Loucy (cell line): ENCODE data around the gene USP34.

ENCODE experiments used
- H2AFZ ChIP-seq: fragments of 200-600 bp; sonication (generic); 2 replicates; pipeline ENCODE4 v1.6.0; 2016; ENCODE audit warnings: antibody characterized with exemption, mild to moderate bottlenecking, low read length, moderate library complexity
- H3F3A ChIP-seq: fragments of 200-600 bp; 2 replicates; pipeline ENCODE4 v1.6.0; 2016; ENCODE audit warnings: antibody characterized with exemption, low read depth, mild to moderate bottlenecking
- H3K27me3 ChIP-seq: fragments of 200-600 bp; sonication (generic); 2 replicates; pipeline ENCODE4 v1.6.1; 2014; ENCODE audit warnings: low read length, mild to moderate bottlenecking; ENCODE audit not compliant: insufficient read depth, poor library complexity, severe bottlenecking
- H3K36me3 ChIP-seq: fragments of 200-600 bp; sonication (generic); 2 replicates; pipeline ENCODE4 v1.6.1; 2016; ENCODE audit warnings: low read length; ENCODE audit not compliant: insufficient read depth
- H3K4me1 ChIP-seq: fragments of 200-600 bp; sonication (generic); 2 replicates; pipeline ENCODE4 v1.5.1; 2014; ENCODE audit warnings: low read length, mild to moderate bottlenecking; ENCODE audit not compliant: insufficient read depth, poor library complexity, severe bottlenecking
- H3K4me2 ChIP-seq: fragments of 200-600 bp; sonication (generic); 2 replicates; pipeline ENCODE4 v1.6.0; 2014; ENCODE audit warnings: antibody characterized with exemption, low read length, low read depth, mild to moderate bottlenecking; ENCODE audit not compliant: poor library complexity, severe bottlenecking
- H3K4me3 ChIP-seq: fragments of 200-600 bp; sonication (generic); 2 replicates; pipeline ENCODE4 v1.5.1; 2014; ENCODE audit warnings: low read length, mild to moderate bottlenecking, mixed read lengths; ENCODE audit not compliant: poor library complexity, severe bottlenecking
- H3K79me2 ChIP-seq: fragments of 200-600 bp; sonication (generic); 2 replicates; pipeline ENCODE4 v1.6.1; 2014; ENCODE audit warnings: low read length; ENCODE audit not compliant: insufficient read depth
- H3K9ac ChIP-seq: fragments of 200-600 bp; sonication (generic); 2 replicates; pipeline ENCODE4 v1.6.0; 2014; ENCODE audit warnings: mild to moderate bottlenecking, low read depth, low read length, moderate library complexity; ENCODE audit not compliant: poor library complexity, severe bottlenecking
- H3K9me2 ChIP-seq: fragments of 200-600 bp; sonication (generic); replicated peaks from 2 replicates; pipeline ENCODE4 v1.6.1; 2016; ENCODE audit warnings: low read depth, low read length, mixed read lengths
- H3K9me3 ChIP-seq: fragments of 200-600 bp; sonication (generic); 2 replicates; pipeline ENCODE4 v1.6.1; 2014; ENCODE audit warnings: mild to moderate bottlenecking, antibody characterized with exemption, low read length, low read depth; ENCODE audit not compliant: insufficient read depth
- H4K20me1 ChIP-seq: fragments of 200-600 bp; sonication (generic); 2 replicates; pipeline ENCODE4 v1.6.0; 2014; ENCODE audit warnings: antibody characterized with exemption, low read length, mild to moderate bottlenecking; ENCODE audit not compliant: insufficient read depth, poor library complexity, severe bottlenecking
- EZH2phosphoT487 ChIP-seq: fragments of 200-600 bp; IDR thresholded peaks from 2 replicates; pipeline ENCODE4 v1.6.1; 2018; ENCODE audit warnings: antibody characterized with exemption, mild to moderate bottlenecking, moderate library complexity, borderline replicate concordance
- TF ChIP-seq, protein P1 (sequence below): fragments of 200-600 bp; sonication (generic); conservative IDR thresholded peaks from 2 replicates; pipeline ENCODE4 v1.5.1; 2014; ENCODE audit warnings: mild to moderate bottlenecking, antibody characterized with exemption, low read length

Gene USP34

DNA sequence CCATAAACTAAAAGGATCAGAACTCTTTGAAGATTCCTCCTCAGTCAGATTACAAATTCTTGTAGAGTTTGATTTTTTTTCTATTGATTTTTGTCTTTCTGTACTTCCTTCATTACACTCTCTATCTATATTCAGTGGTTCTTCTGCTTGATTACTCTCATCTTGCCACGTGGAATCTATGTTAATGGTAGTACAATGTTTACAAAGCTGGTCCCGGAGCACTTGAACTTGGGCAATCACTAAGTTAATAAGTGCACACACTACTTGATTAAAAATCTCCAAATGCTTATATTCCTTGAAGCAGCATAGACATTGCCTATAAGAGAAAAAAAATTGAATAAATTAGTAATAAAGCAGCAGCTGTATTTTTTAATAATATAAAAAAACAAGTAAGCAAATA lies 65.1 kb downstream of the USP34 start:
- no peak overlapping the region for H3K4me3 ChIP-seq
- H3K9me2 ChIP-seq: no peaks in the 10 kb centered on the region
- peaks cover 7% of the 10 kb centered on the region for H4K20me1 ChIP-seq
- H3K4me2 ChIP-seq: no peak overlapping the region
- no peaks in the 10 kb centered on the region for H3K9me3 ChIP-seq
- TF ChIP-seq, protein P1, sequence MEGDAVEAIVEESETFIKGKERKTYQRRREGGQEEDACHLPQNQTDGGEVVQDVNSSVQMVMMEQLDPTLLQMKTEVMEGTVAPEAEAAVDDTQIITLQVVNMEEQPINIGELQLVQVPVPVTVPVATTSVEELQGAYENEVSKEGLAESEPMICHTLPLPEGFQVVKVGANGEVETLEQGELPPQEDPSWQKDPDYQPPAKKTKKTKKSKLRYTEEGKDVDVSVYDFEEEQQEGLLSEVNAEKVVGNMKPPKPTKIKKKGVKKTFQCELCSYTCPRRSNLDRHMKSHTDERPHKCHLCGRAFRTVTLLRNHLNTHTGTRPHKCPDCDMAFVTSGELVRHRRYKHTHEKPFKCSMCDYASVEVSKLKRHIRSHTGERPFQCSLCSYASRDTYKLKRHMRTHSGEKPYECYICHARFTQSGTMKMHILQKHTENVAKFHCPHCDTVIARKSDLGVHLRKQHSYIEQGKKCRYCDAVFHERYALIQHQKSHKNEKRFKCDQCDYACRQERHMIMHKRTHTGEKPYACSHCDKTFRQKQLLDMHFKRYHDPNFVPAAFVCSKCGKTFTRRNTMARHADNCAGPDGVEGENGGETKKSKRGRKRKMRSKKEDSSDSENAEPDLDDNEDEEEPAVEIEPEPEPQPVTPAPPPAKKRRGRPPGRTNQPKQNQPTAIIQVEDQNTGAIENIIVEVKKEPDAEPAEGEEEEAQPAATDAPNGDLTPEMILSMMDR: no peak
- no peak for TF ChIP-seq EZH2phosphoT487
- no peaks in the 10 kb centered on the region for H3F3A ChIP-seq
- H3K36me3 ChIP-seq: peaks cover 23% of the 10 kb centered on the region
- no peaks in the 10 kb centered on the region for H3K4me1 ChIP-seq
- no peaks in the 10 kb centered on the region for H3K27me3 ChIP-seq
- peaks cover 25% of the 10 kb centered on the region; the same call in 1 of the 2 replicates for H3K79me2 ChIP-seq
- no peak overlapping the region for H2AFZ ChIP-seq
- H3K9ac ChIP-seq: no peak overlapping the region

DNA sequence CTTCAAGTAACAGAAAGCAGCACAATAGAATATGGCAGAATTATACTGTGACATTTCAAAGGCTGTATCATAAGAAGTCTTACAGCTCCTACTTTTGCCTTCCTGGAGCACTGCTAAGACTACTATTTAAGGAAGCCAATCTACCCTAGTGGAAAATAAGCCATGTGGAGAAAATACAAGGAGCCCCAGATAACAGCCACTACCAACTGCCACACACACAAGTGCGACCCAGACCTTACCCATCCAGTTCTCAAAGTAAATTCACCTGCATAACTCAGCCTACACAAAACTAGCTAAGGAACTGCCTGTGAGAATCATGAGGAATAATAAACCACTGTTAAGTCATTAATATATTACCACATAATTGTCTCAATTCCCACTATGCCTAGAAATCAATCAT lies 66.4 kb downstream of the USP34 start:
- H3K4me1 ChIP-seq: no peaks in the 10 kb centered on the region
- no peaks in the 10 kb centered on the region for H4K20me1 ChIP-seq
- H2AFZ ChIP-seq: no peak overlapping the region
- peaks cover 15% of the 10 kb centered on the region; the same call in 1 of the 2 replicates for H3K79me2 ChIP-seq
- no peak overlapping the region for H3K4me3 ChIP-seq
- H3K36me3 ChIP-seq: peaks cover 23% of the 10 kb centered on the region
- no peak overlapping the region for H3K9ac ChIP-seq
- no peaks in the 10 kb centered on the region for H3K9me2 ChIP-seq
- no peaks in the 10 kb centered on the region for H3K9me3 ChIP-seq
- no peak for TF ChIP-seq EZH2phosphoT487
- TF ChIP-seq, protein P1: no peak
- no peaks in the 10 kb centered on the region for H3F3A ChIP-seq
- H3K27me3 ChIP-seq: no peaks in the 10 kb centered on the region
- H3K4me2 ChIP-seq: no peak overlapping the region

DNA sequence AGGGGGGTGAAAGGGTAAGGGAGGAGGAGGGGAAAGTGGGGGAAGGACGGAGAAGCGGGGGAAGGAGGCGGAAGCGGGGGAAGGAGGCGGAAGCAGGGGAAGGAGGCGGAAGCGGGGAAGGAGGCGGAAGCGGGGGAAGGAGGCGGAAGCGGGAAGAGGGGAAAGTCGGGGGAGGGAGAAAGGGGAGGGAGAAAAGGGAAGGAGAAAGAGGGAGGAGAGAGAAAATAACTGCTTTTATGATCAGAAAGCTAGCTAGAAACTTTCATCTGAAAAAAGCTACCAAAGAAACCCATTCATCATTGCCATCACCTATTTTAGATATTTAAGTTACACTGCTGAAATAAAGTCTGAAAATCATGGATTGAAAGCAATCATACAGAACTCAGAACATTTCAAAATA lies 72.5 kb downstream of the USP34 start:
- H3K36me3 ChIP-seq: peaks cover 3% of the 10 kb centered on the region; the same call in 1 of the 2 replicates
- H3K4me3 ChIP-seq: no peak overlapping the region
- H3K79me2 ChIP-seq: no peaks in the 10 kb centered on the region
- H3K9me2 ChIP-seq: no peaks in the 10 kb centered on the region
- no peaks in the 10 kb centered on the region for H3K27me3 ChIP-seq
- H3K9me3 ChIP-seq: no peaks in the 10 kb centered on the region
- H3F3A ChIP-seq: no peaks in the 10 kb centered on the region
- no peak overlapping the region for H2AFZ ChIP-seq
- no peak overlapping the region for H3K4me2 ChIP-seq
- TF ChIP-seq EZH2phosphoT487: no peak
- TF ChIP-seq, protein P1: no peak
- no peak overlapping the region for H3K9ac ChIP-seq
- H3K4me1 ChIP-seq: no peaks in the 10 kb centered on the region
- H4K20me1 ChIP-seq: no peaks in the 10 kb centered on the region
